B cell (primary cell): ENCODE data around the gene CEP43. TPM values are rescaled to one million over a fixed set of nuclear protein-coding genes. Genes with fewer than 3 reads are reported as not detected.

Source experiments
- ATAC-seq: fragments of 200-7000 bp; cut with Tn5 transposase; one replicate; pipeline ENCODE4 v1.10.0; 2021; ENCODE audit warnings: low read depth, mild to moderate bottlenecking, moderate number of reproducible peaks, moderate library complexity
- CTCF ChIA-PET: fragments of 350-600 bp; sonication (Branson Sonifier 250); formaldehyde crosslinking; loops from one replicate; lab custom pipeline; 2021; ENCODE audit warnings: antibody characterized with exemption, inconsistent platforms; lab: Charles Lee
- POLR2A ChIA-PET: fragments of 350-600 bp; sonication (Branson Sonifier 250); formaldehyde crosslinking; loops from one replicate; lab custom pipeline; 2021; ENCODE audit warnings: antibody characterized with exemption; lab: Charles Lee
- DNase-seq: peaks from one replicate; pipeline ENCODE4 v3.0.0; 2013
- H2AFZ ChIP-seq: 2 replicates; pipeline ENCODE4 v1.6.1; 2012; ENCODE audit warnings: mild to moderate bottlenecking, low read depth, low read length; ENCODE audit not compliant: insufficient read depth, poor library complexity, severe bottlenecking
- H3K27ac ChIP-seq, 2 donors: 1 replicate in 1 of 2; 2 replicates in 1 of 2; pipeline ENCODE4 v1.5.1; 2012 to 2013; ENCODE audit warnings: low read length in 2 of 2, mild to moderate bottlenecking in 2 of 2, moderate library complexity in 1 of 2
- H3K27me3 ChIP-seq, 4 experiments: fragments of 200-600 bp in 1 of 4; sonication (generic) in 1 of 4; replicated peaks in 1 of 4; 1 replicate in 2 of 4; 2 replicates in 2 of 4; pipeline versions ENCODE4 v1.6.1 to v1.7.0; 2013 to 2016; ENCODE audit warnings: low read length in 3 of 4, mild to moderate bottlenecking in 2 of 4, mixed read lengths in 1 of 4, moderate library complexity in 1 of 4; ENCODE audit not compliant: insufficient read depth in 4 of 4, control insufficient read depth in 3 of 4; ENCODE audit errors: control extremely low read depth in 1 of 4
- H3K36me3 ChIP-seq, 2 experiments: replicated peaks in 1 of 2; 1 replicate in 1 of 2; 2 replicates in 1 of 2; pipeline versions ENCODE4 v1.6.1 to v1.7.1; 2013; ENCODE audit warnings: low read length in 1 of 2; ENCODE audit not compliant: insufficient read depth in 2 of 2, control insufficient read depth in 1 of 2; ENCODE audit errors: control extremely low read depth in 1 of 2, extremely low read depth in 1 of 2
- H3K4me1 ChIP-seq, 2 donors: fragments of 200-600 bp in 1 of 2; sonication (generic) in 1 of 2; 1 replicate in 1 of 2; 2 replicates in 1 of 2; pipeline versions ENCODE4 v1.5.1 to v1.6.1; 2013 to 2017; ENCODE audit warnings: low read length in 2 of 2; ENCODE audit not compliant: control insufficient read depth in 2 of 2, insufficient read depth in 2 of 2
- H3K4me2 ChIP-seq: replicated peaks from 2 replicates; pipeline ENCODE3; 2012; ENCODE audit warnings: mild to moderate bottlenecking, low read depth, low read length; ENCODE audit not compliant: poor library complexity, severe bottlenecking
- H3K4me3 ChIP-seq, 5 experiments: fragments of 200-600 bp in 1 of 5; sonication (generic) in 1 of 5; 1 replicate in 3 of 5; 2 replicates in 2 of 5; pipeline versions ENCODE4 v1.5.1 to v1.7.0; 2011 to 2016; ENCODE audit warnings: low read length in 4 of 5, mild to moderate bottlenecking in 4 of 5, low read depth in 2 of 5, control low read depth in 1 of 5, moderate library complexity in 1 of 5; ENCODE audit not compliant: insufficient read depth in 1 of 5; ENCODE audit errors: control extremely low read depth in 1 of 5, extremely low read depth in 1 of 5
- H3K79me2 ChIP-seq: fragments of 200-600 bp; sonication (generic); one replicate; pipeline ENCODE4 v1.6.0; 2016; ENCODE audit warnings: low read length; ENCODE audit not compliant: control insufficient read depth, insufficient read depth
- H3K9ac ChIP-seq: fragments of 200-600 bp; sonication (generic); 2 replicates; pipeline ENCODE4 v1.6.1; 2017; ENCODE audit warnings: mild to moderate bottlenecking, low read length, moderate library complexity
- H3K9me3 ChIP-seq, 3 donors: one replicate each; pipeline versions ENCODE4 v1.6.1 to v1.7.1; 2013; ENCODE audit warnings: low read length in 2 of 3; ENCODE audit not compliant: control insufficient read depth in 2 of 3, insufficient read depth in 1 of 3; ENCODE audit errors: control extremely low read depth in 1 of 3
- H4K20me1 ChIP-seq: 2 replicates; pipeline ENCODE4 v1.6.0; 2012; ENCODE audit warnings: mild to moderate bottlenecking, low read length; ENCODE audit not compliant: insufficient read depth, control insufficient read depth, poor library complexity, severe bottlenecking
- H3K27ac Mint-ChIP-seq: one replicate; pipeline ENCODE4 v1.8.0; 2021; ENCODE audit warnings: mixed read lengths
- H3K27me3 Mint-ChIP-seq: one replicate; pipeline ENCODE4 v1.8.0; 2021; ENCODE audit warnings: mixed read lengths
- H3K4me1 Mint-ChIP-seq: one replicate; pipeline ENCODE4 v1.8.0; 2021; ENCODE audit warnings: mixed read lengths
- H3K4me3 Mint-ChIP-seq: one replicate; pipeline ENCODE4 v1.8.0; 2021; ENCODE audit warnings: mixed read lengths
- H3K9me3 Mint-ChIP-seq: one replicate; pipeline ENCODE4 v1.8.0; 2022; ENCODE audit warnings: mixed read lengths; ENCODE audit not compliant: insufficient read depth
- EZH2 ChIP-seq: IDR thresholded peaks from 2 replicates; pipeline ENCODE4 v1.6.1; 2012; ENCODE audit warnings: borderline replicate concordance, low read depth, mild to moderate bottlenecking, moderate library complexity, low read length; ENCODE audit not compliant: insufficient read depth, poor library complexity, severe bottlenecking
- WGBS: methylation state at CpG from one replicate; pipeline ENCODE4 v1.1.5; 2013; ENCODE audit warnings: missing lambda C conversion rate; ENCODE audit not compliant: insufficient coverage; 5-methylcytosine and 5-hydroxymethylcytosine counted together
- intact Hi-C: fragments of 100-400 bp; cut with micrococcal nuclease; formaldehyde crosslinking; loops from one replicate; pipeline ENCODE4 v1.10.0; 2022
- polyA plus RNA-seq: library from polyadenylated mRNA; depleted of rRNA; stranded (reverse); fragments of >200 nt; gene quantifications from 2 replicates; pipeline ENCODE4 v1.2.3, GENCODE V29; 2012
- total RNA-seq, 2 donors: library from RNA; stranded (reverse); fragments of 120-200 nt in 1 of 2; gene quantifications; 1 replicate in 1 of 2; 2 replicates in 1 of 2; pipeline versions ENCODE4 v1.2.3 to v1.2.4, GENCODE V29; 2013 to 2022
- TF ChIP-seq, protein P1 (sequence below): fragments of 200-600 bp; IDR thresholded peaks from one replicate; pipeline ENCODE4 v1.8.0; 2022; ENCODE audit warnings: antibody characterized with exemption, mild to moderate bottlenecking

Gene CEP43
- total and polyA plus RNA-seq, 2 donors (not counting 1 experiment from before 2014, with no cell fraction given): 10.1 to 39.7 TPM

DNA sequence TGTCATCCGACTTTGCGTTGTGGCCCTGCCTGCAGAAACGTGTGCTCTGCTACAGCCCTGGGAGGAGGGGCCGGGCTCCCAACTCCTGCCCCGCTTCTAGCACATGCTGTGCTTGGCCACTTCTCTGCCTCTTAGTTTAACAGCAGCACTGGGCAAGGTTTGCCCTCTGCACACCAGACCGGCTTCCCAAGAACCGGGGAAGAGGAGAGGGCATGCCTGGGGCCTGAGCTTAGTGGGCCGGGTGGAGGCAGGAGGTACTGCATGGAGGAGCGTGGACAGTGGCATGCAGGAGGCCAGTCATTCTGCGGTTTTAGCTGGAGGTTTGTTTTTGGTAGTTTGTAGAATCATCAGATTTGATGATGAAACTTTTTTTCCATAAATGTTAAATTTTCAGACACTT, 45.5 kb downstream of the CEP43 start:
- H4K20me1 ChIP-seq: no peaks in the 10 kb centered on the region
- H2AFZ ChIP-seq: no peak overlapping the region
- peaks cover 55% of the 10 kb centered on the region for H3K4me1 Mint-ChIP-seq
- TF ChIP-seq, protein P1, sequence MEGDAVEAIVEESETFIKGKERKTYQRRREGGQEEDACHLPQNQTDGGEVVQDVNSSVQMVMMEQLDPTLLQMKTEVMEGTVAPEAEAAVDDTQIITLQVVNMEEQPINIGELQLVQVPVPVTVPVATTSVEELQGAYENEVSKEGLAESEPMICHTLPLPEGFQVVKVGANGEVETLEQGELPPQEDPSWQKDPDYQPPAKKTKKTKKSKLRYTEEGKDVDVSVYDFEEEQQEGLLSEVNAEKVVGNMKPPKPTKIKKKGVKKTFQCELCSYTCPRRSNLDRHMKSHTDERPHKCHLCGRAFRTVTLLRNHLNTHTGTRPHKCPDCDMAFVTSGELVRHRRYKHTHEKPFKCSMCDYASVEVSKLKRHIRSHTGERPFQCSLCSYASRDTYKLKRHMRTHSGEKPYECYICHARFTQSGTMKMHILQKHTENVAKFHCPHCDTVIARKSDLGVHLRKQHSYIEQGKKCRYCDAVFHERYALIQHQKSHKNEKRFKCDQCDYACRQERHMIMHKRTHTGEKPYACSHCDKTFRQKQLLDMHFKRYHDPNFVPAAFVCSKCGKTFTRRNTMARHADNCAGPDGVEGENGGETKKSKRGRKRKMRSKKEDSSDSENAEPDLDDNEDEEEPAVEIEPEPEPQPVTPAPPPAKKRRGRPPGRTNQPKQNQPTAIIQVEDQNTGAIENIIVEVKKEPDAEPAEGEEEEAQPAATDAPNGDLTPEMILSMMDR: no peak
- TF ChIP-seq EZH2: no peak
- DNase-seq (no peak), ATAC-seq (no peak)
- no peaks in the 10 kb centered on the region for H3K27me3 ChIP-seq
- H3K79me2 ChIP-seq: peaks cover 9% of the 10 kb centered on the region
- intact Hi-C loops: no loop called here
- peaks cover 48 to 56% of the 10 kb centered on the region in 2 donors for H3K4me1 ChIP-seq
- H3K27me3 Mint-ChIP-seq: no peaks in the 10 kb centered on the region
- no peak overlapping the region for H3K27ac ChIP-seq
- 96% methylated on average over 8 of the region's 10 CpGs for WGBS
- no peak overlapping the region for H3K4me2 ChIP-seq
- H3K9ac ChIP-seq: no peak overlapping the region
- H3K36me3 ChIP-seq: no peaks in the 10 kb centered on the region
- H3K9me3 Mint-ChIP-seq: no peaks in the 10 kb centered on the region
- CTCF ChIA-PET: interaction anchor here (0.6 to 5.4 kb wide), 6 partner anchors 8 to 589 kb away, joined by 3 to 32 read pairs (median 4); no protein-coding TSS in a partner anchor
- H3K27ac Mint-ChIP-seq: peak overlapping the region; percentile 74
- no peaks in the 10 kb centered on the region for H3K9me3 ChIP-seq
- no peak overlapping the region for H3K4me3 ChIP-seq
- POLR2A ChIA-PET: no interaction called here
- no peak overlapping the region for H3K4me3 Mint-ChIP-seq

DNA sequence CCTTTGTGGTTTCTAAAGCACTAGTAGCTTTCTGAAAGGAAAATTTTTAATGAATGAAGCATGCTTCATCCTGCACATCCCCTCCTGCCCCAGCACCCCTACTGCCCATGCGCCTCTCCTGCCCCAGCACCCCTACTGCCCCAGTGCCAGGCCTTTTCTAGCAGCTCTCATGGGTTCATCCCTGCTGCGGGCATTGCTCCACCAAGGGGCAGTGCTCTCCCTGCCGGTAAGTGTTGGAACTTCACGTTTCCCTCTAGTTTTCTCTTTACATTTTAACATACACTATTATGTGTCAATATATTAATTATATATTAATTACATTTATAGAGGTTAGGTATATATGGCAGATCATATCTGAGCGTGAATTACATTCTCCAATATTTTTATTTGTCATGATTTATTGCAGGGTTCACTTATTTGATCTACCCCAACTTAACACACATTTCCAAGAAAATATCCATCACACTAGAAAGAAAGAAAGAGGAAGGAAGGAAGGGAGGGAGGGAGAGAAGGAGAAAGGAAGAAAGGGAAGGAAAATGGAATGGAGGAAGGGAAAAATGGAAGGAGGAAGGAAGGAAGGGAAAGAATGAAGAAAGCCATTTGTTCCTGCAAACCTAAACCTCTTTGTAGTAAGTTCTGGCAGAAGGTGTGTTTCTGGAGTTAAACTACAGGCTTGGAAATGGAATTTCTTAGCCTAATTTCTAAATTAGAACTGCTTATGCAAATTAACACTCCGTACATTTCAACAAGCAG, 46.8 kb downstream of the CEP43 start:
- H3K27me3 Mint-ChIP-seq: no peaks in the 10 kb centered on the region
- no peak overlapping the region for H3K4me3 ChIP-seq
- peak overlapping the region; percentile 75 for H3K4me2 ChIP-seq
- H3K4me1 Mint-ChIP-seq: peaks cover 65% of the 10 kb centered on the region
- peaks cover 52 to 63% of the 10 kb centered on the region in 2 donors for H3K4me1 ChIP-seq
- no peaks in the 10 kb centered on the region for H3K9me3 Mint-ChIP-seq
- no peak overlapping the region for H3K4me3 Mint-ChIP-seq
- peak overlapping the region; percentile 79 for H3K27ac Mint-ChIP-seq
- TF ChIP-seq, protein P1: peak; percentile 23
- no peak for TF ChIP-seq EZH2
- peaks cover 9% of the 10 kb centered on the region for H3K79me2 ChIP-seq
- ATAC-seq: no peak
- no peak overlapping the region for H3K9ac ChIP-seq
- H2AFZ ChIP-seq: no peak overlapping the region
- CTCF ChIA-PET: interaction anchor here (1.1 to 2.4 kb wide), 3 partner anchors 11 to 95 kb away, joined by 3 to 10 read pairs (median 4); no protein-coding TSS in a partner anchor
- H3K9me3 ChIP-seq: no peaks in the 10 kb centered on the region
- no peaks in the 10 kb centered on the region for H4K20me1 ChIP-seq
- 50% methylated on average over 2 of the region's 6 CpGs for WGBS
- H3K27ac ChIP-seq: peak overlapping the region; percentile 70 to 88
- POLR2A ChIA-PET: interaction anchor here (0.7 to 2.3 kb wide), 3 partner anchors 48 to 67 kb away, joined by 3 to 15 read pairs (median 3); no protein-coding TSS in a partner anchor
- intact Hi-C loops: loop anchor here (2.0 kb wide), 1 partner anchor 49 kb away; no protein-coding TSS in a partner anchor
- no peaks in the 10 kb centered on the region for H3K36me3 ChIP-seq
- no peak for DNase-seq
- H3K27me3 ChIP-seq: no peaks in the 10 kb centered on the region
